Endothelial cell of umbilical vein (primary cell): ENCODE data around the gene LRRC47. TPM values are rescaled to one million over a fixed set of nuclear protein-coding genes. Genes with fewer than 3 reads are reported as not detected.

Experiments
- BruUV-seq: library from RNA; stranded (reverse); fragments of 400-500 nt; replicated peaks from 2 replicates; lab custom pipeline; 2021; lab: Mats Ljungman, UMichigan
- CTCF ChIA-PET: fragments of 300-600, 350-600 bp; sonication (Branson Sonifier 250); formaldehyde crosslinking; loops from one replicate; lab custom pipeline; 2021; ENCODE audit warnings: antibody characterized with exemption, inconsistent platforms; lab: Charles Lee
- POLR2A ChIA-PET: fragments of 300-600, 350-600 bp; sonication (Branson Sonifier 250); formaldehyde crosslinking; loops from one replicate; lab custom pipeline; 2021; ENCODE audit warnings: antibody characterized with exemption, inconsistent platforms; lab: Charles Lee
- DNase-seq: peaks from one replicate; pipeline ENCODE4 v3.0.0-alpha.2; 2011; ENCODE audit warnings: low read depth, low spot score
- FAIRE-seq: peaks from 2 replicates; lab custom pipeline; 2011; peaks lifted over from hg19 to GRCh38; lab: Jason Lieb, UNC
- H2AFZ ChIP-seq: 2 replicates; pipeline ENCODE4 v1.6.0; 2012; ENCODE audit warnings: low read depth, low read length, control low read depth, inconsistent platforms
- H3K27ac ChIP-seq: 2 replicates; pipeline ENCODE4 v1.5.1; 2011; ENCODE audit warnings: low read depth, mild to moderate bottlenecking, control low read depth, low read length, moderate library complexity; ENCODE audit not compliant: insufficient read depth
- H3K27me3 ChIP-seq, 2 experiments: 2 replicates each; pipeline versions ENCODE4 v1.6.0 to v1.6.1; 2011; ENCODE audit warnings: low read length in 2 of 2, mixed read lengths in 1 of 2; ENCODE audit not compliant: control insufficient read depth in 2 of 2, insufficient read depth in 2 of 2
- H3K36me3 ChIP-seq, 2 experiments: 2 replicates in 1 of 2; 3 replicates in 1 of 2; pipeline ENCODE4 v1.5.1; 2011; ENCODE audit warnings: low read length in 2 of 2, mild to moderate bottlenecking in 1 of 2, moderate library complexity in 1 of 2; ENCODE audit not compliant: control insufficient read depth in 2 of 2, insufficient read depth in 2 of 2; ENCODE audit errors: extremely low read depth in 1 of 2
- H3K4me1 ChIP-seq: 3 replicates; pipeline ENCODE4 v1.5.1; 2011; ENCODE audit warnings: mild to moderate bottlenecking, low read length; ENCODE audit not compliant: control insufficient read depth, insufficient read depth; ENCODE audit errors: extremely low read depth
- H3K4me2 ChIP-seq: 2 replicates; pipeline ENCODE4 v1.6.1; 2011; ENCODE audit warnings: low read length, control low read depth, mixed read lengths; ENCODE audit not compliant: insufficient read depth
- H3K4me3 ChIP-seq, 3 experiments: fragments of 200-600 bp in 1 of 3; sonication (generic), shearing (Covaris generic) in 1 of 3; replicated peaks in 1 of 3; 2 replicates each; pipeline ENCODE4 v1.5.1; 2011 to 2016; ENCODE audit warnings: control low read depth in 3 of 3, low read length in 3 of 3, mild to moderate bottlenecking in 2 of 3, inconsistent platforms in 1 of 3, low read depth in 1 of 3, moderate library complexity in 1 of 3; ENCODE audit not compliant: insufficient read depth in 1 of 3
- H3K79me2 ChIP-seq: 2 replicates; pipeline ENCODE4 v1.6.0; 2012; ENCODE audit warnings: low read length, inconsistent platforms; ENCODE audit not compliant: control insufficient read depth, insufficient read depth
- H3K9ac ChIP-seq: replicated peaks from 2 replicates; pipeline ENCODE3; 2011; ENCODE audit warnings: low read length, control low read depth; ENCODE audit not compliant: insufficient read depth; ENCODE audit errors: extremely low read depth
- H3K9me1 ChIP-seq: replicated peaks from 3 replicates; pipeline ENCODE4 v1.6.0; 2011; ENCODE audit warnings: mild to moderate bottlenecking, low read length; ENCODE audit not compliant: control insufficient read depth, insufficient read depth; ENCODE audit errors: extremely low read depth
- H3K9me3 ChIP-seq: replicated peaks from 2 replicates; pipeline ENCODE4 v1.5.1; 2012; ENCODE audit warnings: low read length, inconsistent platforms; ENCODE audit not compliant: control insufficient read depth, insufficient read depth
- H4K20me1 ChIP-seq: replicated peaks from 2 replicates; pipeline ENCODE3; 2011; ENCODE audit warnings: mild to moderate bottlenecking, low read length; ENCODE audit not compliant: control insufficient read depth, insufficient read depth; ENCODE audit errors: extremely low read depth
- EZH2 ChIP-seq: IDR thresholded peaks from 2 replicates; pipeline ENCODE4 v1.6.1; 2012; ENCODE audit warnings: borderline replicate concordance, low read depth, mild to moderate bottlenecking, moderate library complexity, low read length, inconsistent platforms; ENCODE audit not compliant: severe bottlenecking
- FOS ChIP-seq: IDR thresholded peaks from 2 replicates; pipeline ENCODE4 v1.6.1; 2011; ENCODE audit warnings: mild to moderate bottlenecking, low read length, moderate library complexity, borderline replicate concordance; ENCODE audit not compliant: insufficient read depth
- GATA2 ChIP-seq: IDR thresholded peaks from 2 replicates; pipeline ENCODE4 v1.7.0; 2011; ENCODE audit warnings: low read depth, mild to moderate bottlenecking, moderate library complexity, mixed read lengths, low read length; ENCODE audit not compliant: insufficient read length, insufficient read depth
- JUN ChIP-seq: IDR thresholded peaks from 2 replicates; pipeline ENCODE4 v1.6.1; 2011; ENCODE audit warnings: borderline replicate concordance, low read depth; ENCODE audit not compliant: insufficient read length, insufficient read depth
- MAX ChIP-seq: IDR thresholded peaks from 2 replicates; pipeline ENCODE4 v1.6.1; 2011; ENCODE audit not compliant: insufficient read depth, insufficient read length
- MYC ChIP-seq: IDR thresholded peaks from one replicate; pipeline ENCODE4 v1.6.1; 2011; ENCODE audit warnings: mild to moderate bottlenecking, low read depth, low read length
- POLR2A ChIP-seq: IDR thresholded peaks from 2 replicates; pipeline ENCODE4 v1.6.1; 2012; ENCODE audit warnings: low read depth, mild to moderate bottlenecking, control low read depth, low read length
- POLR2AphosphoS5 ChIP-seq: IDR thresholded peaks from 2 replicates; pipeline ENCODE4 v1.6.1; 2012; ENCODE audit warnings: low read depth, mild to moderate bottlenecking, control low read depth, low read length, moderate library complexity; ENCODE audit not compliant: insufficient read depth
- dilution Hi-C: fragments of 300-500 bp; cut with MboI; formaldehyde crosslinking; loops from one replicate; pipeline ENCODE4 v1.15.0; 2019; ENCODE audit warnings: low sequenced_read_pairs; ENCODE audit not compliant: extremely low pct_ligation_motif_present
- intact Hi-C: fragments of 100-400 bp; cut with micrococcal nuclease; formaldehyde crosslinking; loops from one replicate; pipeline ENCODE4 v1.10.0; 2022
- polyA plus RNA-seq, 4 experiments: library from polyadenylated mRNA; depleted of rRNA in 3 of 4; stranded (reverse) in 3 of 4; unstranded in 1 of 4; fragments of >200 nt; gene quantifications; 2 replicates each; pipeline versions ENCODE4 v1.2.1 to v1.2.3, GENCODE V29; 2011 to 2012; ENCODE audit warnings: missing spikeins in 1 of 4
- total RNA-seq: library from RNA; stranded (reverse); gene quantifications from 2 replicates; pipeline ENCODE4 v1.2.3, GENCODE V29; 2021
- TF ChIP-seq, protein P1 (sequence below), 2 donors: IDR thresholded peaks; 1 replicate in 1 of 2; 2 replicates in 1 of 2; pipeline ENCODE4 v1.5.1; 2011; ENCODE audit warnings: low read length in 2 of 2, mild to moderate bottlenecking in 2 of 2, moderate library complexity in 2 of 2, control low read depth in 1 of 2, inconsistent platforms in 1 of 2, low read depth in 1 of 2; ENCODE audit not compliant: insufficient read depth in 1 of 2; ENCODE audit errors: extremely low read depth in 1 of 2

LRRC47 gene
- total and polyA plus RNA-seq, 2 donors (not counting 3 experiments of a cell fraction or from before 2014, with no cell fraction given) = 23.7 to 42.5 TPM

DNA sequence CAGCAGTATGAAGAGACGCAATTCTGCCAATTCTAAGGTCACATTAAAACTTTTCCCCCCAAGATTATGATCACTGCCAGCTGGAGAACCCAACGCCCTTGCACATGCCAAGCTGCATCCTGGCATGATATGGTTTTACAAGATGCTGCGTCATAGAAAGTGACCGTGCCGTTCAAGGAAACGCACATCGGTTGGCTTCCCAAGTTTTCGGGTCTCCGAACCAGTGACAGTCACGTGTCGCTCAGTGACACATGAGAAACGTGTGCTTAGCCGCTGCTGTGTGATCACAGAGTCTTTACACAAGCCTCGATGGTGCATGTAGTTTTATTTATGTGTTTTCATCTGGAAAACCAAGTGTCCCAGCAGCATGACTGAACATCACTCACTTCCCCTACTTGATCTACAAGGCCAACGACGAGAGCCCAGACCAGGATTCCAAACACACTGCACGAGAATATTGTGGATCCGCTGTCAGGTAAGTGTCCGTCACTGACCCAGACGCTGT is 16.3 kb downstream of the LRRC47 start:
- TF ChIP-seq POLR2AphosphoS5 (no peak), FOS (no peak), MAX (no peak), JUN (no peak), POLR2A (no peak), GATA2 (no peak), EZH2 (no peak), MYC (no peak)
- TF ChIP-seq, protein P1, sequence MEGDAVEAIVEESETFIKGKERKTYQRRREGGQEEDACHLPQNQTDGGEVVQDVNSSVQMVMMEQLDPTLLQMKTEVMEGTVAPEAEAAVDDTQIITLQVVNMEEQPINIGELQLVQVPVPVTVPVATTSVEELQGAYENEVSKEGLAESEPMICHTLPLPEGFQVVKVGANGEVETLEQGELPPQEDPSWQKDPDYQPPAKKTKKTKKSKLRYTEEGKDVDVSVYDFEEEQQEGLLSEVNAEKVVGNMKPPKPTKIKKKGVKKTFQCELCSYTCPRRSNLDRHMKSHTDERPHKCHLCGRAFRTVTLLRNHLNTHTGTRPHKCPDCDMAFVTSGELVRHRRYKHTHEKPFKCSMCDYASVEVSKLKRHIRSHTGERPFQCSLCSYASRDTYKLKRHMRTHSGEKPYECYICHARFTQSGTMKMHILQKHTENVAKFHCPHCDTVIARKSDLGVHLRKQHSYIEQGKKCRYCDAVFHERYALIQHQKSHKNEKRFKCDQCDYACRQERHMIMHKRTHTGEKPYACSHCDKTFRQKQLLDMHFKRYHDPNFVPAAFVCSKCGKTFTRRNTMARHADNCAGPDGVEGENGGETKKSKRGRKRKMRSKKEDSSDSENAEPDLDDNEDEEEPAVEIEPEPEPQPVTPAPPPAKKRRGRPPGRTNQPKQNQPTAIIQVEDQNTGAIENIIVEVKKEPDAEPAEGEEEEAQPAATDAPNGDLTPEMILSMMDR (IDR thresholded peaks at IDR 0.05; ENCODE audit: extremely low read depth in 1 of 2, insufficient read depth in 1 of 2, low read depth in 1 of 2, low read length in 2 of 2) = no peak
- CTCF ChIA-PET = no interaction called here
- Histone ChIP-seq H2AFZ (no peak overlapping the region), H3K27me3 (no peaks in the 10 kb centered on the region), H3K9me3 (no peaks in the 10 kb centered on the region), H3K4me3 (no peak overlapping the region), H4K20me1 (no peaks in the 10 kb centered on the region), H3K79me2 (no peaks in the 10 kb centered on the region), H3K27ac (no peak overlapping the region), H3K36me3 (peaks cover 3 to 40% of the 10 kb centered on the region in 2 experiments), H3K9ac (no peak overlapping the region), H3K9me1 (no peaks in the 10 kb centered on the region), H3K4me2 (no peak overlapping the region), H3K4me1 (no peaks in the 10 kb centered on the region)
- DNase-seq (no peak), FAIRE-seq (no peak)
- POLR2A ChIA-PET = no interaction called here
- dilution Hi-C loops = no loop called here
- no TSS peak for BruUV-seq
- intact Hi-C loops = no loop called here
